Heart left ventricle (tissue), 16 donors: ENCODE data around the gene LIPF. TPM values are rescaled to one million over a fixed set of nuclear protein-coding genes. Genes with fewer than 3 reads are reported as not detected.
"Not testable (repeated sequence)": the region's sequence is repeated elsewhere in the genome, so short reads cannot be mapped to it uniquely, and the experiment has no call there.

ENCODE experiments used
- ATAC-seq, 4 donors: fragments of 200-7000 bp; cut with Tn5 transposase; one replicate each; pipeline ENCODE4 v1.9.1; 2020 to 2022; ENCODE audit warnings: moderate library complexity in 4 of 4, mild to moderate bottlenecking in 3 of 4, moderate number of reproducible peaks in 1 of 4
- DNase-seq, 5 donors: peaks; one replicate each; pipeline ENCODE4 v3.0.0-alpha.2; 2020
- H3K27ac ChIP-seq, 12 donors: fragments of 200-600 bp; sonication (generic) in 4 of 12; one replicate each; pipeline versions ENCODE4 v1.5.0 to v1.8.0; 2016 to 2022; ENCODE audit warnings: mild to moderate bottlenecking in 2 of 12
- H3K27me3 ChIP-seq, 9 donors: fragments of 200-600 bp; sonication (generic) in 2 of 9; one replicate each; pipeline versions ENCODE4 v1.5.1 to v1.8.0; 2016 to 2022; ENCODE audit warnings: mild to moderate bottlenecking in 3 of 9
- H3K36me3 ChIP-seq, 9 donors: fragments of 200-600 bp; sonication (generic) in 2 of 9; one replicate each; pipeline versions ENCODE4 v1.5.0 to v1.8.0; 2018 to 2022; ENCODE audit warnings: mild to moderate bottlenecking in 2 of 9
- H3K4me1 ChIP-seq, 12 donors: fragments of 200-600 bp; sonication (generic) in 4 of 12; one replicate each; pipeline versions ENCODE4 v1.5.0 to v1.8.0; 2016 to 2022; ENCODE audit warnings: mild to moderate bottlenecking in 3 of 12
- H3K4me3 ChIP-seq, 12 donors: fragments of 200-600 bp; sonication (generic) in 4 of 12; one replicate each; pipeline versions ENCODE4 v1.5.0 to v1.8.0; 2017 to 2022; ENCODE audit warnings: mild to moderate bottlenecking in 9 of 12, moderate library complexity in 4 of 12
- H3K9me3 ChIP-seq, 12 donors: fragments of 200-600 bp; sonication (generic) in 4 of 12; one replicate each; pipeline versions ENCODE4 v1.5.0 to v1.8.0; 2016 to 2022; ENCODE audit warnings: mild to moderate bottlenecking in 1 of 12
- POLR2A ChIP-seq, 2 donors: fragments of 450-650 bp; IDR thresholded peaks; one replicate each; pipeline ENCODE4 v1.6.1; 2017; ENCODE audit warnings: antibody characterized with exemption in 2 of 2, mild to moderate bottlenecking in 2 of 2, moderate library complexity in 2 of 2
- WGBS, 4 donors: extraction: QIAGEN DNeasy Blood & Tissue Kit in 2 of 4; methylation state at CpG; one replicate each; pipeline versions ENCODE4 v1.1.5 to v1.1.7; 2013 to 2018; 5-methylcytosine and 5-hydroxymethylcytosine counted together
- intact Hi-C, 10 donors: fragments of 100-400 bp; cut with DNase I; formaldehyde crosslinking; loops; one replicate each; pipeline versions ENCODE4 v1.11.1 to v1.14.2; 2022
- polyA plus RNA-seq, 2 donors: library from polyadenylated mRNA; stranded (reverse); fragments of 200-250 nt; gene quantifications; one replicate each; pipeline ENCODE4 v1.2.3, GENCODE V29; 2013
- total RNA-seq, 9 donors: library from RNA; depleted of rRNA in 2 of 9; stranded (reverse); fragments of >200 nt in 2 of 9; fragmentation: NEBNext Ultra II Directional in 3 of 9; extraction: Animal tissue kit (Norgen Biotek cat#: 25700) in 3 of 9; gene quantifications; one replicate each; pipeline versions ENCODE4 v1.1.0 to v1.2.4, GENCODE V29; 2016 to 2023
- TF ChIP-seq, protein P1 (sequence below), 12 donors: fragments of 200-600 bp; sonication (generic) in 4 of 12; IDR thresholded peaks; one replicate each; pipeline versions ENCODE4 v1.5.0 to v1.8.0; 2018 to 2022; ENCODE audit warnings: antibody characterized with exemption in 12 of 12, mild to moderate bottlenecking in 5 of 12
- donor health status: ischemic (EF 13 %, LVEDD 7.1; RV severe dilation, severe dysfunction).
- donor health status: healthy with polysubstance abuse.
- donor health status: DM: no; HTN: yes; CAD: no.
- donor health status: DM: no; HTN: no; CAD: no.
- donor health status: ischemic (EF 25% LVEDD 6.9; RV normal size, moderate dysfunction).
- donor health status: ischemic (EF 25% LVEDD 5.7; RV mildly dilated, moderate dysfunction).
- donor health status: healthy.
- donor health status: DM: yes; HTN: yes; CAD: no.
- donor health status: ischemic (EF 35%, LVEDD 5.7; RV mildly dilated, moderate dysfunction).
- donor health status: nonischemic (EF 11% LVEDD 7.7; RV severe dilation, severe dysfunction).
- donor health status: DM: yes; HTN: yes; CAD: no.
- donor health status: PGD.
- donor health status: ischemic (EF 29% LVEDD 5.4; RV normal size, mild dysfunction).
- donor health status: nonischemic (EF 23%, LVEDD 6.1; RV moderate dilation, normal function).

Gene LIPF
- total and polyA plus RNA-seq, 11 donors, result 1.0 TPM; not detected in 10

- H3K27me3 ChIP-seq, result no peaks in the 10 kb centered on the region
- 94 to 100% (median 96%) methylated on average over 1 of the region's 1 CpG for WGBS, 4 donors
- intact Hi-C loops, result no loop called here
- DNase-seq (no peak), ATAC-seq (no peak)
- H3K36me3 ChIP-seq, result no peaks in the 10 kb centered on the region
- H3K4me1 ChIP-seq, result no peaks in the 10 kb centered on the region
- no peak within 1 kb of the TSS for H3K27ac ChIP-seq
- TF ChIP-seq, protein P1, sequence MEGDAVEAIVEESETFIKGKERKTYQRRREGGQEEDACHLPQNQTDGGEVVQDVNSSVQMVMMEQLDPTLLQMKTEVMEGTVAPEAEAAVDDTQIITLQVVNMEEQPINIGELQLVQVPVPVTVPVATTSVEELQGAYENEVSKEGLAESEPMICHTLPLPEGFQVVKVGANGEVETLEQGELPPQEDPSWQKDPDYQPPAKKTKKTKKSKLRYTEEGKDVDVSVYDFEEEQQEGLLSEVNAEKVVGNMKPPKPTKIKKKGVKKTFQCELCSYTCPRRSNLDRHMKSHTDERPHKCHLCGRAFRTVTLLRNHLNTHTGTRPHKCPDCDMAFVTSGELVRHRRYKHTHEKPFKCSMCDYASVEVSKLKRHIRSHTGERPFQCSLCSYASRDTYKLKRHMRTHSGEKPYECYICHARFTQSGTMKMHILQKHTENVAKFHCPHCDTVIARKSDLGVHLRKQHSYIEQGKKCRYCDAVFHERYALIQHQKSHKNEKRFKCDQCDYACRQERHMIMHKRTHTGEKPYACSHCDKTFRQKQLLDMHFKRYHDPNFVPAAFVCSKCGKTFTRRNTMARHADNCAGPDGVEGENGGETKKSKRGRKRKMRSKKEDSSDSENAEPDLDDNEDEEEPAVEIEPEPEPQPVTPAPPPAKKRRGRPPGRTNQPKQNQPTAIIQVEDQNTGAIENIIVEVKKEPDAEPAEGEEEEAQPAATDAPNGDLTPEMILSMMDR (IDR thresholded peaks at IDR 0.05), result no peak
- no peak for TF ChIP-seq POLR2A (IDR thresholded peaks at IDR 0.05)
- no peak within 1 kb of the TSS for H3K4me3 ChIP-seq
- H3K9me3 ChIP-seq, result no peaks in the 10 kb centered on the region
Observed at GRCh38 chr10:88705958-88706357, 41.7 kb downstream of the LIPF start, which contains the start of gene LIPK. TSS of gene LIPK (plus strand) at chr10:88706249. CDS start at chr10:88724544, 18,295 bp downstream.

DNA sequence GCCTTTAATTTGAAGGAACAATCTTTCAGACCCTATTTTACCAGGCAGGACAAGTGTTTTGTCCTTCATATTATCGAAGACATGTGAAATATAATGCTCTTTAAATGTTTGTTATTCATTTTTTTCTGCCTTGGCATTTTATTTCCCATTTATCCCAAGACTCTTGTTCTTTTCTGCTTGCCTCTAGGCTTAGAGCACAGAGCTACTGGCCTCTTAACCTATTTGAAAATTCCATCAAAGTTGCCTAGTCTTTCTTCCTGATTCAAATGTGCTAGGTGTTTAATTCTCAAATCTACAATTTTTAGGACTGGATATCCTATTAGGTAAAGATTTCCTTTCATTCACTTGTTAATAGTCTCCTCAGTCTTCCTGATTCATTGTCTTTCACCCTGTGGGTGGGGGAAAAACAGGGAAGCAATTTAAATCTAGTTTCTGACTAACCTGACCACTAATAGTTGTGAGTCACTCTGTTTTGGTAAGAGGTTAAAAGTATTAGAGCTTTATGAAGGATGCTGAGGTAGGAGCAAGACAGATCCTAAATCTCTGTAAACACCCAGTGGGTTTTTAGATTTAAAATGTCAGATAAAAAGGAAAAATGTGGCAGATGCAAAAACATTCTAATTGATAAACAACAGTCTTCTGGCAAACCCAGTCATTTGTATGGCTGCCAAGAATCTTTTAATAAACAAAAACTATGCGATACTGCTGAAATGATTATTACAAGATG lies 43.4 kb downstream of the LIPF start:
- H3K36me3 ChIP-seq, result no peaks in the 10 kb centered on the region
- WGBS, 4 donors, result 52 to 58% (median 57%) methylated on average over 2 of the region's 2 CpGs
- TF ChIP-seq POLR2A (IDR thresholded peaks at IDR 0.05), result no peak
- TF ChIP-seq, protein P1 (IDR thresholded peaks at IDR 0.05), result no peak
- intact Hi-C loops, result no loop called here
- H3K27ac ChIP-seq, result no peak overlapping the region
- DNase-seq, result no peak
- no peaks in the 10 kb centered on the region for H3K4me1 ChIP-seq
- H3K9me3 ChIP-seq, result no peaks in the 10 kb centered on the region
- no peak for ATAC-seq
- no peaks in the 10 kb centered on the region for H3K27me3 ChIP-seq
- H3K4me3 ChIP-seq, result no peak overlapping the region

DNA sequence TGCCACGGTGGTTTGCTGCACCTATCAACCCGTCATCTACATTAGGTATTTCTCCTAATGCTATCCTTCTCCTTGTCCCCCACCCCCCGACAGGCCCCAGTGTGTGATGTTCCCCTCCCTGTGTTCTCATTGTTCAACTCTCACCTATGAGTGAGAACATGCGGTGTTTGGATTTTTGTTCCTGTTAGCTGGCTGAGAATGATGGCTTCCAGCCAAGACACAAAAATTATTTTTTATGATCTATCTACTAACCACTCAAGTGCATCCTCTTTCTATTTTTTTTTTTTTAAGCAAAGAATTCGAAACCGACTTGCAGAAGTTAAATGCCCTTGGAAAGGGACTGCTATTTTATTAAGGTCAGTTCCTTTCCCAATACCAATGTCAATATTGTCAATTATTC lies 45.1 kb downstream of the LIPF start:
- H3K27ac ChIP-seq, intact Hi-C loops, DNase-seq, H3K27me3 ChIP-seq, H3K36me3 ChIP-seq, H3K4me3 ChIP-seq, H3K9me3 ChIP-seq, ATAC-seq, H3K4me1 ChIP-seq: not testable (repeated sequence)
- WGBS, 4 donors, result 42 to 52% (median 48%) methylated on average over 6 of the region's 6 CpGs

GRCh38 chr10:88715517-88715916 lies 51.3 kb downstream of the LIPF start:
- TF ChIP-seq, protein P1 (IDR thresholded peaks at IDR 0.05), result no peak
- no peak for TF ChIP-seq POLR2A (IDR thresholded peaks at IDR 0.05)
- Histone ChIP-seq H3K4me3 (no peak overlapping the region), H3K9me3 (no peaks in the 10 kb centered on the region), H3K27me3 (peaks cover 0 to 14% (median 0%) of the 10 kb centered on the region in 9 donors), H3K36me3 (no peaks in the 10 kb centered on the region), H3K27ac (no peak overlapping the region), H3K4me1 (no peaks in the 10 kb centered on the region)
- DNase-seq, result no peak
- intact Hi-C loops, result no loop called here
- WGBS, 4 donors, result 88 to 95% (median 91%) methylated on average over 1 of the region's 1 CpG
- no peak for ATAC-seq

- Histone ChIP-seq H3K27ac (no peak overlapping the region), H3K36me3 (no peaks in the 10 kb centered on the region), H3K9me3 (no peaks in the 10 kb centered on the region), H3K4me3 (no peak overlapping the region), H3K27me3 (peaks cover 0 to 18% (median 0%) of the 10 kb centered on the region in 9 donors), H3K4me1 (no peaks in the 10 kb centered on the region)
- TF ChIP-seq, protein P1 (IDR thresholded peaks at IDR 0.05), result no peak
- TF ChIP-seq POLR2A (IDR thresholded peaks at IDR 0.05), result no peak
- DNase-seq, result no peak
- WGBS, 4 donors, result 75 to 81% (median 78%) methylated on average over 4 of the region's 4 CpGs
- intact Hi-C loops, result no loop called here
- ATAC-seq, result no peak
Observed at GRCh38 chr10:88721392-88721791, 57.1 kb downstream of the LIPF start.
